ENCODE results near the gene OR2M3. TPM values are rescaled to one million over a fixed set of nuclear protein-coding genes. Genes with fewer than 3 reads are reported as not detected.

Gene OR2M3
- total RNA-seq, 1 donor from 2014 or later: not detected

- H3K9ac ChIP-seq (ENCODE audit: low read length): no peak overlapping the region
- no peak for TF ChIP-seq EZH2 (IDR thresholded peaks at IDR 0.05; ENCODE audit: insufficient read depth, low read length)
- TF ChIP-seq CTCF (IDR thresholded peaks at IDR 0.05; ENCODE audit: insufficient read depth, low read depth, low read length): no peak
- no peak overlapping the region for H2AFZ ChIP-seq (ENCODE audit: low read depth, low read length)
- H4K20me1 ChIP-seq (ENCODE audit: insufficient read depth, low read length): no peaks in the 10 kb centered on the region
- no peak overlapping the region for H3K4me3 ChIP-seq (ENCODE audit: insufficient read depth, low read depth, low read length)
- FAIRE-seq (no peak), DNase-seq (ENCODE audit: low read depth) (no peak)
- no peaks in the 10 kb centered on the region for H3K79me2 ChIP-seq (ENCODE audit: insufficient read depth, low read length)
- H3K27ac ChIP-seq (ENCODE audit: low read depth, low read length): no peak overlapping the region
- Mint-ChIP-seq H3K27me3 (ENCODE audit: low read depth, unreplicated experiment) (no peaks in the 10 kb centered on the region), H3K4me3 (ENCODE audit: unreplicated experiment) (no peak overlapping the region), H3K36me3 (ENCODE audit: low read depth, unreplicated experiment) (peaks cover 2% of the 10 kb centered on the region), H3K9me3 (ENCODE audit: unreplicated experiment) (peaks cover 4% of the 10 kb centered on the region), H3K27ac (ENCODE audit: unreplicated experiment) (no peak overlapping the region), H3K4me1 (ENCODE audit: low read depth, unreplicated experiment) (no peaks in the 10 kb centered on the region)
- H3K27me3 ChIP-seq (ENCODE audit: insufficient read depth, low read length): no peaks in the 10 kb centered on the region
- no peaks in the 10 kb centered on the region for H3K4me1 ChIP-seq (ENCODE audit: insufficient read depth, low read length)
- H3K9me3 ChIP-seq (ENCODE audit: insufficient read depth, low read depth, low read length): no peaks in the 10 kb centered on the region
- no peak overlapping the region for H3K4me2 ChIP-seq (ENCODE audit: low read length)
- no peaks in the 10 kb centered on the region for H3K36me3 ChIP-seq (ENCODE audit: insufficient read depth, low read length)
These were observed 31.9 kb upstream of the OR2M3 start for GRCh38 chr1:248165186-248165585.

- H3K4me2 ChIP-seq (ENCODE audit: low read length): no peak within 1 kb of the TSS
- no peaks in the 10 kb centered on the region for H3K4me1 ChIP-seq (ENCODE audit: insufficient read depth, low read length)
- no peaks in the 10 kb centered on the region for H3K36me3 ChIP-seq (ENCODE audit: insufficient read depth, low read length)
- FAIRE-seq (no peak), DNase-seq (ENCODE audit: low read depth) (no peak)
- H2AFZ ChIP-seq (ENCODE audit: low read depth, low read length): no peak within 1 kb of the TSS
- H3K27ac ChIP-seq (ENCODE audit: low read depth, low read length): no peak within 1 kb of the TSS
- H3K27ac Mint-ChIP-seq (ENCODE audit: unreplicated experiment): no peak within 1 kb of the TSS
- no peak within 1 kb of the TSS for H3K4me3 Mint-ChIP-seq (ENCODE audit: unreplicated experiment)
- H3K79me2 ChIP-seq (ENCODE audit: insufficient read depth, low read length): no peaks in the 10 kb centered on the region
- no peaks in the 10 kb centered on the region for H3K36me3 Mint-ChIP-seq (ENCODE audit: low read depth, unreplicated experiment)
- H3K4me3 ChIP-seq (ENCODE audit: insufficient read depth, low read depth, low read length): no peak within 1 kb of the TSS
- no peaks in the 10 kb centered on the region for H3K4me1 Mint-ChIP-seq (ENCODE audit: low read depth, unreplicated experiment)
- H3K9me3 ChIP-seq (ENCODE audit: insufficient read depth, low read depth, low read length): peaks cover 4% of the 10 kb centered on the region
- no peaks in the 10 kb centered on the region for H3K27me3 ChIP-seq (ENCODE audit: insufficient read depth, low read length)
- no peaks in the 10 kb centered on the region for H3K27me3 Mint-ChIP-seq (ENCODE audit: low read depth, unreplicated experiment)
- H3K9me3 Mint-ChIP-seq (ENCODE audit: unreplicated experiment): no peaks in the 10 kb centered on the region
- H3K9ac ChIP-seq (ENCODE audit: low read length): no peak within 1 kb of the TSS
- no peaks in the 10 kb centered on the region for H4K20me1 ChIP-seq (ENCODE audit: insufficient read depth, low read length)
- TF ChIP-seq EZH2 (IDR thresholded peaks at IDR 0.05; ENCODE audit: insufficient read depth, low read length): no peak
- no peak for TF ChIP-seq CTCF (IDR thresholded peaks at IDR 0.05; ENCODE audit: insufficient read depth, low read depth, low read length)
These were observed 22.5 kb upstream of the OR2M3 start, which contains the start of gene OR2M2 for GRCh38 chr1:248174521-248174920. Gene OR2M2, plus strand, starts transcription at chr1:248174821. Its CDS starts 5,165 bp downstream, at chr1:248179986.

- H4K20me1 ChIP-seq (ENCODE audit: insufficient read depth, low read length): no peaks in the 10 kb centered on the region
- Mint-ChIP-seq H3K9me3 (ENCODE audit: unreplicated experiment) (peaks cover 9% of the 10 kb centered on the region), H3K27ac (ENCODE audit: unreplicated experiment) (no peak overlapping the region), H3K27me3 (ENCODE audit: low read depth, unreplicated experiment) (no peaks in the 10 kb centered on the region), H3K36me3 (ENCODE audit: low read depth, unreplicated experiment) (no peaks in the 10 kb centered on the region), H3K4me1 (ENCODE audit: low read depth, unreplicated experiment) (no peaks in the 10 kb centered on the region), H3K4me3 (ENCODE audit: unreplicated experiment) (no peak overlapping the region)
- no peaks in the 10 kb centered on the region for H3K36me3 ChIP-seq (ENCODE audit: insufficient read depth, low read length)
- no peak for FAIRE-seq
- no peaks in the 10 kb centered on the region for H3K79me2 ChIP-seq (ENCODE audit: insufficient read depth, low read length)
- no peaks in the 10 kb centered on the region for H3K4me1 ChIP-seq (ENCODE audit: insufficient read depth, low read length)
- no peak overlapping the region for H3K9ac ChIP-seq (ENCODE audit: low read length)
- peaks cover 9% of the 10 kb centered on the region for H3K9me3 ChIP-seq (ENCODE audit: insufficient read depth, low read depth, low read length)
- H2AFZ ChIP-seq (ENCODE audit: low read depth, low read length): no peak overlapping the region
- H3K27ac ChIP-seq (ENCODE audit: low read depth, low read length): no peak overlapping the region
- no peak for DNase-seq (ENCODE audit: low read depth)
- no peak overlapping the region for H3K4me3 ChIP-seq (ENCODE audit: insufficient read depth, low read depth, low read length)
- no peak overlapping the region for H3K4me2 ChIP-seq (ENCODE audit: low read length)
- TF ChIP-seq EZH2 (IDR thresholded peaks at IDR 0.05; ENCODE audit: insufficient read depth, low read length): no peak
- TF ChIP-seq CTCF (IDR thresholded peaks at IDR 0.05; ENCODE audit: insufficient read depth, low read depth, low read length): no peak
- no peaks in the 10 kb centered on the region for H3K27me3 ChIP-seq (ENCODE audit: insufficient read depth, low read length)
These were observed 13.1 kb upstream of the OR2M3 start for GRCh38 chr1:248183996-248184395.
